ENCODE data around the gene AP1S3.

DNA sequence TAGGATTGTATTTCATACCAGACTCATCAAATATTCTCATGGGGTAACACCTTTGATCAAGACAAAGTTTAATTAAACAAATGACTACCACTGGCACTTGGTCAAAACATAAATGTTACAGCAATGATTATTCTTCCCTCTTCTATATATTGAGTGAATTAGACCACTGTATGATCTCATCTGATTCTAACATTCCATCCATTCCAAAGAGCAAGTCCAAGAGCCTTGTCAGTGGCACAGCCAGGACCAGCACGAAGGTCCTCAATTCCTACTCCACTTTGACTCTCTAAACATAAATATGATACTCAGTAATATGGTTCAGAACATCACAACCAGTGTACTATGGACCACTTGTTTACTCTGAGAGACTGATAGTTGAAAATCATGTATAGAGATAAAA, 86.4 kb downstream of the AP1S3 start:
- TF ChIP-seq CTCF (IDR thresholded peaks at IDR 0.05; ENCODE audit: insufficient read depth, low read depth, low read length) (no peak), EZH2 (IDR thresholded peaks at IDR 0.05; ENCODE audit: insufficient read depth, low read length) (no peak)

Measured in astrocyte (in vitro differentiated cells and primary cell).